ENCODE results near the gene RUBCNL. TPM values are rescaled to one million over a fixed set of nuclear protein-coding genes. Genes with fewer than 3 reads are reported as not detected.

Gene RUBCNL
- total RNA-seq, 4 donors from 2014 or later, result 0.94 to 12.7 (median 5.5) TPM

GRCh38 chr13:46392967-46393366 lies 5.9 kb upstream of the RUBCNL start:
- no peak for TF ChIP-seq CTCF (IDR thresholded peaks at IDR 0.05; ENCODE audit: low read depth)

- TF ChIP-seq CTCF (IDR thresholded peaks at IDR 0.05; ENCODE audit: low read depth), result no peak
Observed at GRCh38 chr13:46389457-46390451, 2.7 kb upstream of the RUBCNL start.

GRCh38 chr13:46388846-46389245 lies 1.8 kb upstream of the RUBCNL start:
- TF ChIP-seq CTCF (IDR thresholded peaks at IDR 0.05; ENCODE audit: low read depth), result no peak

GRCh38 chr13:46388308-46388707 lies 1.3 kb upstream of the RUBCNL start:
- TF ChIP-seq CTCF (IDR thresholded peaks at IDR 0.05; ENCODE audit: low read depth), result no peak

- no peak for TF ChIP-seq CTCF (IDR thresholded peaks at IDR 0.05; ENCODE audit: low read depth)
Observed at GRCh38 chr13:46386392-46387063, 524 bp downstream of the RUBCNL start.

- TF ChIP-seq CTCF (IDR thresholded peaks at IDR 0.05; ENCODE audit: low read depth), result no peak
Observed at GRCh38 chr13:46385946-46386345, 1.1 kb downstream of the RUBCNL start.

GRCh38 chr13:46383383-46383782 lies 3.7 kb downstream of the RUBCNL start:
- TF ChIP-seq CTCF (IDR thresholded peaks at IDR 0.05; ENCODE audit: low read depth), result no peak
